NK-92 treated with Interleukin-12 subunit alpha and Interleukin-12 subunit beta, amount 100 ng/mL, for 24 hours (cell line): ENCODE results near the gene RNF144A.
"Not testable (repeated sequence)": the region's sequence is repeated elsewhere in the genome, so short reads cannot be mapped to it uniquely, and the experiment has no call there.

ENCODE experiments used
- DNase-seq: peaks from one replicate; lab custom pipeline; 2025; lab: John Stamatoyannopoulos, UW

RNF144A gene, protein sequence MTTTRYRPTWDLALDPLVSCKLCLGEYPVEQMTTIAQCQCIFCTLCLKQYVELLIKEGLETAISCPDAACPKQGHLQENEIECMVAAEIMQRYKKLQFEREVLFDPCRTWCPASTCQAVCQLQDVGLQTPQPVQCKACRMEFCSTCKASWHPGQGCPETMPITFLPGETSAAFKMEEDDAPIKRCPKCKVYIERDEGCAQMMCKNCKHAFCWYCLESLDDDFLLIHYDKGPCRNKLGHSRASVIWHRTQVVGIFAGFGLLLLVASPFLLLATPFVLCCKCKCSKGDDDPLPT

DNA sequence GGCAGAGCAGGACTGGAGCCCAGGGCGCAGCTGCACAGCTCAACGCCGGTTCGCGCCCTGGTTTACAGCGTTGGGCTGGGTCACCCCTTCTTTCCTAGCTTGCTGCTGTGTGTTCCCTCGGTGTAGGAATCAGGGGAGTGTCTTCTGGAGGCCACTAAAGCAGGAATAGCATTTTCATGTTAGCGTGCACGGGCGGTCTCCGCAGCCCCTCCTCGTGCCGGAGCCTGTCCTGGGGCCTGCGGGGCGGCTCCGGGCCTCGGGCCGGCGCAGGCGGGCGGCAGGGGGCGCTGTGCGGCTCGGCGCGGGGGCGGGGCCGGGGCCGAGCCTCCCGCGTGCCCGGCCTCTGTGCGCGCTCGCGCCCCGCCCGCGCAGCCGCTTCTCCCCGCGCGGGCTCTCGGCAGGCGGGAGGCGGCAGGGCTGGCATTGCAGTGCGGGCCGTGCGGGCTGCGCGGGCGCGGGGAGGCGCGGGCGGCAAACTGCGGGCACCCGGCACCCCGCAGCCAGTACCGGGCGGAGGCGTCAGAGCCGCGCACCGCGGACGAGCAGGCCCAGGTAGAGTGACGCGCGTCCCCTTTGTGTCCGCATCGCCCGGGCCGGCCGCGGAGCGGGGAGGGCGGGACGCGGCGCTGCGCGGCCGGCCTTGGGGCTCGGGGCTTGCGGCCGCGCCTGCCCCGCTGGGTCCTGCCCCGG, at the start of gene RNF144A:
Gene RNF144A (plus strand): TSS at position 342 of the 690 bp plus-strand sequence. CDS start 79,515 bp downstream, outside the sequence.
- no peak for DNase-seq

DNA sequence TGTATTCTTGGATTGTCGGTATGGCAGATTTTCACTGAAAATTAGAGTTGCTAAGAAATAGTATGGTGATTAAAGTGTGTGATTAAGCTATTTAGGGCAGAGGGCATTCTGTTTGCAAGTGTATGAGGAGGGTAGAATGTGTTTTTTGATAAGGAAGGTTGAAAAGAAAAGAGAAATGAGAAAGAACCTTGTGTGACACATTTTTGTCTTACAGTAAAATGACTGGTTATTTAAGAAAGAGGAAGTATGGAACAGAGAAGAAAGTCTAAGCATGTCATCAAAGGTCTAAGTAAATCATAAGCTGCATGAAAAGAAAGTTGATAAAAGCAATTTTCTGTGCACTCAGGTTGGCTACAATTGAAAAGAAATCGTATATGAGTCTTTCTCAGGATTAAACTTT, 44.8 kb upstream of the RNF144A start:
- no peak for DNase-seq

DNA sequence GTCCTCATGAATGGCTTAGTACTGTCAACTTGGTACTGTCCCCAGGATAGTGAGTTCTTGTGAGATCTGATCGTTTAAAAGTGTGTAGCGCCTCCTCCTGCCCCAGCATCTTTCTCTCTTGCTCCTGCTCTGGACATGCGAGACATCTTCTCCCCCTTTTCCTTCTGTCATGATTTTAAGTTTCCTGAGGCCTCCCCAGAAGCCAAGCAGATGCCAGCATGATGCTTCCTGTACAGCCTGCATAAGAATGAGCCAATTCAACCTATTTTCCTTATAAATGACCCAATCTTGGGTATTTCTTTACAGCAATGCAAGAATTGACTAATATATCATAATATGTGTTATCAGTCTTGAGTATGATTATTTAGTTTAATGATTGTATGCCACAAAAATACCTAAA, 43.2 kb upstream of the RNF144A start:
- DNase-seq, result no peak

DNA sequence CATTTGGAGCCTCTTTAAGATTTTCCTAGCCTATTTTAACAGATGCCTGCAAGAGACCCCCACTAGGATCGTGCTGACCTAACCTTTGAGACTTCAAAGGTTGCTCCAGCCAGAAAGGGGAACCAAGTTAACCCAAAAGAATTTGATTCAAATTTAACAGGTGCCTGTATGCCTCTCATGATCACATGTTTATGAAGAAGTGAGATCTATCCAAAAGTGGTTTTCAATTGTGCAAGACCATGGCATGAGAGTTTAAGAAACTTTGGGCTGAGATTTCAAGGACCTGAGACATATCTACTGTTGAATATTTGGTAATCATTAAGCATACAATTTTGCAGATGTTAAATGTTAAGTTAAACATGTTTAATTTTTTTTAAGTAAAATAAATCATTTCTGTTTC, 40.9 kb upstream of the RNF144A start:
- DNase-seq, result no peak

DNA sequence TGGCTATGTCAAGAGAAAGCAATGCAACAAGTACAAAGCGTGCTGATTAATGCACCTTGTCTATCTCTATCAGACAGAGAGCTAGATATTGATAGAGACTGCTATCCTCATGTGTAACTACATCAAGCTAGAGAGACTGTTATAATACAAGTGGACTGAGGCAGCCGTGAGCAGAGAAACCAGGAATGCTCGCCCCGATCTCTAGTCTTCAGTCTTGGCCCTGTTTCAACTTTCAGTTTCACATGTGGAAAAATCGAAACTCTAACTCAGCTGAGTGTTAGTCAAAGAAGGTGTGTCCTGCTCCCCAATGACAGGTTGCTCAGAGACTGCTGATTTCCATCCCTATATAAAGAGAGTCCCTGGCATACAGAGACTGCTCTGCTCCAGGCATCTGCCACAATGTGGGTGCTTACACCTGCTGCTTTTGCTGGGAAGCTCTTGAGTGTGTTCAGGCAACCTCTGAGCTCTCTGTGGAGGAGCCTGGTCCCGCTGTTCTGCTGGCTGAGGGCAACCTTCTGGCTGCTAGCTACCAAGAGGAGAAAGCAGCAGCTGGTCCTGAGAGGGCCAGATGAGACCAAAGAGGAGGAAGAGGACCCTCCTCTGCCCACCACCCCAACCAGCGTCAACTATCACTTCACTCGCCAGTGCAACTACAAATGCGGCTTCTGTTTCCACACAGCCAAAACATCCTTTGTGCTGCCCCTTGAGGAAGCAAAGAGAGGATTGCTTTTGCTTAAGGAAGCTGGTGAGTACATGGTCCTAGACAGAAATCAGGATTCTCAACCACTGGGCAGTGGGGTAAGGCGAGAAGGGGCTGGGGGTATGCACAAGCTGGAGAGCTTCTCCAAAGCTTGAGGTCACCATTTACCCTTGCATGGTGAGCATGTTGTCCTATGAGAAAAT, 39.6 kb upstream of the RNF144A start, which contains the start of gene RSAD2:
Gene RSAD2 (plus strand): TSS at position 376 of the 903 bp plus-strand sequence. CDS start 24 bp downstream, at position 400.
- DNase-seq, result peak; percentile 12

DNA sequence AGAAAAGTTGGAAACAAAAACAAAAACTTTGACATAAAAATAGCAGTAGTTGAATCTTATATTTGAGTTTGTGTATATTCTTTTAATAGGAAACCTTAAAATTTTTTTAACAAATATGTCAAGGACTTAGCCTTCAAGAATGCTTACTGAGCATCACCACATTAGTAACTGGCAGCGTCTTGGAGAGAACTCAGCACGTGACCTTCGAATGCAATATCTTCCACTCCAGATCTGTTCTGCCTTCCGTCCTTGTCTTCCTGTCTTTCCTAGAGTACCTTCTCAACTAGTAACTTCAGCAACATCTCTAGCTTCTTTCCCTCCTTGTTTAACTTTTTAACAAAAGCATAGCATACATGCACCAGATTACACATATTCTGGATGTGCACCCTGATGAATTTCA, 38.7 kb upstream of the RNF144A start:
- no peak for DNase-seq

DNA sequence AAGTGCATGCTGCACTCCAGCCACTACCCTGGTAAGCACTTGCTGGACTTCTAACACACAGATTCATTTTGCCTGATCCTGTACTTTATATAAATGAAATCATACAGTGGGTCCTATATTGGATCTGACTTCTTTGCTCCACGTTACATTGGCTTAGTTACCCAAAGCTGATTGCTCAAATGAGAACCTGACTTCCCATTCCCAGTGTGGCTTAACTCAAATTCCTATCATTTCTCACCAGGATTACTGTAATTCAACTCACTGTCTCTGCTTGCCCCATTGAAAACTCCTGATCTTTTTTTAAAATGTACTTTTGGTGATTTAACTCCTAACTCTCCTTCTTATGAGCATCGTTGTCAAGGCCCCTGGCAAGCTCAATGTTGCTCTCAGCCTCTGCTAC, 38.2 kb upstream of the RNF144A start:
- DNase-seq, result no peak

DNA sequence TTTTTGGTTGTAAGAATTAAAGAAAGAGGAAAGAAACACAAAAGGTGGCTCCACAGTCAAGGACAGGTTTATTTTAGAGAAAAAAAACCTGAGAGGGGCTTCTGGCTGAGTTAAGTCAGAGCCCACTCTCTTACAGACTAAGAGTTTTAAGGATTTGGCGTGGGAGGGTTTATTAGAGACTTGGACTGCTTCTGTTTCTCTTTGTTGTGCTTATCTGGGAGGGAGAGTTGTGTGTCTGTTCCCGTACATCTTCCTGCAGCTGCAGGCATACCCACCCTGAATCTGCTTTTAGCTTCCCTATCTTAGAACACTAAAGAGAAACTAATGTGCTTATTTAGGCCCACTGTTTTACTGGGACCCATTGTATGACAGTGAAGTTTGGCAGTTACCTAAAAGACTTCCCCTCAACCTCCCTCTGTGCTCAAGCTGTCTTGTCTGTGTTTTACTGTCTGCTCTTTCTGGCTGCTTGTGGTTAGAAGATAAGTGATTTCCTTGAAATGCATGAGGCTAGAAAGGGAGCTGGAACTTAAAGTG, 36.9 kb upstream of the RNF144A start:
- no peak for DNase-seq

DNA sequence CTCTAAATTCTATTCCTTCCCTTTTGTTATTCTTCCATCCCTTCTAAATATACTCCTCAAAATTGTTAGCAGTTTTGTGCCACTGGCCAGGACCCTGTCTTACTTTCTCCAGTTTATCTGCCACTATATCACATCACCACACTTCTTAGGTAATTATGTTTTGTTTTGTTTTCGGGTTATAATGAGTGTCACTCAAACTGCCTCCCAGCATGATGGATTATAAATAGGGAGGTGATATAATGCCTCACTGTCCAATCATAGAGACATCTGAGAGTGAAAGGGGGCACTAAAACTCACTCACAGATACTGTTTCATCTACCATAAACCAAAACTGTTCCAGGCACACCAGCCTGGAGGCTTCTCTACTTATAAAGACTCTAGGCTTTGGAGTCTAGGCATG, 36.2 kb upstream of the RNF144A start:
- DNase-seq, result no peak

DNA sequence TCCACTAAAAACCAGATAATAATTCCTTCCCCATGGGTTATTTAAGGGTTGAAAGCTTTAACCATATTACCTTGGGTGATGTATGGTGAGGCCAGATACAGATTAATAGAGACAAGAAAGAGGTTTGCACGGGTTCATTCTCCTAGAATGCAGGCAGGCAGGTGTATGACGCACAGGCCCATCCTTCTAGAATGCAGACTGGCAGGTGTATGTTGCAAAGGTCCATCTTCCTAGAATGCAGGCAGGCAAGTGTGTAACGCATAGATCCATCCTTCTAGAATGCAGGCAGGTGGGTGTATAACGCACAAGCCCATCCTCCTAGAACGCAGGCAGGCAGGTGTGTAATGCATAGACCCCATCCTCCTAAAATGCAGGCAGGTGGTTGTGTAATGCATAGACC, 35.7 kb upstream of the RNF144A start:
- DNase-seq, result no peak

DNA sequence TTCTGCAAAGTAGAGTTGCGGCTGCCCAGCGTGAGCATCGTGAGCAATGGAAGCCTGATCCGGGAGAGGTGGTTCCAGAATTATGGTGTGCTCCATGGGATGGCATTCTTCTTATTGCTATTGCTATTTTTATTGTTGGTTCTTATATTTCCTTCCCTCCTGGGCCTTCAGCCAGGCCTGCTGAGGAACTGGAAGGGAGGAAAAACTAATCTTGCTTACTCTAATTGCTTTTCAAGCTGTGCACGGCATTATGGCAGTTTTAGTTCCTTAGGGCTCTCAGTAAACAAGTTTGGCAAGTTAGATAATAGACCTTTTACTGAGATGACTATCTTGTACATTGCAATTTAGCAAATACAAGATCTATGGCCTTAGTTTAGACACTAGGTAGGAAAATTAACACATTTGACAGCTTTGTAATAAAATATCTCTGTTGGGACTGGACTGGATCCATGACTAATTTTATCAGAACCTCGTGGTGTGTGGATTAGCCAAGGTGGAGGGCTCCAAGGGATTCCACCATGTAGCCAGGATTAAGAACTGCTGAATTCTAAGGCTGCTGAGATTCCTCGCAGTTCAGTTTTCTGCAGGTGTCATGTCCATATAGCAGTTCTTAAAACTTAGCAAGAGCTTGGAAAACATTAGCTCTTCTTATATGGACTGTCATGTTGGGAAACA, 33.6 kb upstream of the RNF144A start:
- DNase-seq, result no peak

DNA sequence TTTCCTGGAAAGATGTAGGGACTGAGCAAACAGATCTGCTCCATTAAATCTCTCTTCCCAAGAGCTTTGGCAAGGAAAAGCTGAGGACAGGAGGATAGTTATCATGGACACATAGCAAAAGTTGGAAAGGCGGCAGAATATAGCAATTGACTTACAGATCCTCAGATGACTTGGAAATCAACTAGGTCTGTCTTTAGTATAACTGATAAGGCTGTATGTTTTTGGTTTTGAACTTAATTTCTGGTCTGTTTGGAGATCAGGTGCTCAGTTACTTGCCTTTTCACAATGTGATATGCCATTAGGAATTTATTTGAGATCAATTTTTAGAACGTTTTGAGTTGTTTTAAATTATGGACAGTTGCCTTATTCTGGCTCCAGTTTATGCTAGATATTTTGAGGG, 31.7 kb upstream of the RNF144A start:
- DNase-seq, result no peak

DNA sequence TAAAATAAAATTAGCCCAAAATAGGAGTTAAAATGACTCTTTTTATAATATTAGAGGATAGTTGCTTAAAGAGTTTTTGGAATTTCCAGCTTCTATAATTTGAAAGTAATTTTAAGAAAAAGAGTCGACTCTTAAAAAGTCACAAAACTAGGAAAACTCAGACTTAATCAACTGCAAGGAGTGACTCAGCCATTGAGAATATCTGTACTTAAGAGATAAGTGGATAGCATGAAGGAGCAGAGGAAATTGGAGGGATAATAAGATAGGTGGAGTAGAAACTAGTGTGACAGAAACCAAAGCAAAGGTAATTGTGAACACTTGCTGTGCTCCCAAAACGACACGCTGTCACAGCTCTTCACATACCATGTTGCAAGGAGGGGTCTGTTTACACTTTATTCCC, 31.2 kb upstream of the RNF144A start:
- no peak for DNase-seq

DNA sequence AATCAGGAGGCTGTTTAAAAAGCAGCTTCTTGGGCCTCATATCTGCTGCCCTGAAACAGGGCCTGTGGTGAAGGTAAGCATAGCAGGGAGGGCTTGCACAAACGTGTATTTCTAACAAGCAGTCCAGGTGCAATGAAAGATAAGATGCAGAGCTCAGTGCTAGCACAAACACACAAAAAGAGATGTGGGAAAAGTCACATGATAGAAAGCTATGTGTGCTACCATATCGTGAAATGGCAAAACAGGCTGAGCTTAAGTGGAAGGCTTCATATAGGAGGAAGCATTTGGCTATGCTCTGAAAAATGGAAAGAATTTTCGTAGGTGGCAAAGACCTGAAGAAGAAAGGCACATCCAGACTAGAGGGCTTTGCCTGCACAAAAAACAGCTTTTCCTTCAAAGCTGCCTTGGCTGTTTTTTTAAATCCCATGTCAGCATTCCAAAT, 29.4 kb upstream of the RNF144A start:
- no peak for DNase-seq

DNA sequence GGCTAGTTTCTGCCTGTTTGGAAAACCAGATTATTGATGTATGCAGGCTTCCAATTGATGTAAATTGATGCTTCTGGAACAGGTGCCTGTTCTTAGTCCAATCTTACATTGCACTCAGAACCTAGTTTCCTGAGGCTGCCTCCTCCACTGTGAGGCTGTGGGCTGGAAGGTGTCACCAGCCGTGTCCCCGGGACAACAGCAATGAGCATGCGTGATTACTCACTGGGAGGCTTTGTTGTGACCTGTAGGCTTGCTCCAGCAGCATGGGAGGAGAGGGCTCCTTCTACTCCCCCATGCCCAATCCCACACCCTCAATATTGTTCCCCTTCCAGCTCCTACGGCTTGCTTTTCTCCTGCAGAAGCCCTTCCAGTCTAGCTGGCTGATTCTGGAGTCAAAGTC, 28.5 kb upstream of the RNF144A start:
- no peak for DNase-seq

DNA sequence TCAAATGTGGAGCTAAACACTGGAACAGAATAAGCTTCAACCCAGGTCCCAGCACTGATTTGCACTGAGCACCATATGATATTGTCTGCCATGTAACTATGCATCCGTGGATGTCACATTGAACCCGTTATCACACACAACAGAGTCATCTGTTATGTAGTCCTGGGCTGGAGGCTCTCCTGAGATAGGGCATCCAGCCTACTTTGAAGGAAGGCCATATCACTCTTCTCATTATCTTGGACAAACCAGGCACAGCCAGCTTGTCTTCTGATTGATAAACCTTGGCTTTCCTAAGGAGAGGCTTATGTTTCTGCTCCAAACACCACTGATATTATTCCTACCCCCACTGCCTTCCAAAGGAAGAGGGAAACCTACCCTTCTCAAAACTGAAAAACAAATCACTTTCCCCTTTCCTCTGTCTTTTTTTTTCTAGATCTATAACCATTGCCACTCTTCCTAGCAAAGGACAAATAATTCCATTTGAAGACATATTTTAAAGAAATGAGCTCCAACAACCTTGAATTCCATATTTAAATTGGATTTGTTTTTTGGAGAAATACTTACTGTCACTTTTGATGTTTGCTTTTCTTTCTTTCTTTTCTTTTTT, 23.2 kb upstream of the RNF144A start:
- no peak for DNase-seq

DNA sequence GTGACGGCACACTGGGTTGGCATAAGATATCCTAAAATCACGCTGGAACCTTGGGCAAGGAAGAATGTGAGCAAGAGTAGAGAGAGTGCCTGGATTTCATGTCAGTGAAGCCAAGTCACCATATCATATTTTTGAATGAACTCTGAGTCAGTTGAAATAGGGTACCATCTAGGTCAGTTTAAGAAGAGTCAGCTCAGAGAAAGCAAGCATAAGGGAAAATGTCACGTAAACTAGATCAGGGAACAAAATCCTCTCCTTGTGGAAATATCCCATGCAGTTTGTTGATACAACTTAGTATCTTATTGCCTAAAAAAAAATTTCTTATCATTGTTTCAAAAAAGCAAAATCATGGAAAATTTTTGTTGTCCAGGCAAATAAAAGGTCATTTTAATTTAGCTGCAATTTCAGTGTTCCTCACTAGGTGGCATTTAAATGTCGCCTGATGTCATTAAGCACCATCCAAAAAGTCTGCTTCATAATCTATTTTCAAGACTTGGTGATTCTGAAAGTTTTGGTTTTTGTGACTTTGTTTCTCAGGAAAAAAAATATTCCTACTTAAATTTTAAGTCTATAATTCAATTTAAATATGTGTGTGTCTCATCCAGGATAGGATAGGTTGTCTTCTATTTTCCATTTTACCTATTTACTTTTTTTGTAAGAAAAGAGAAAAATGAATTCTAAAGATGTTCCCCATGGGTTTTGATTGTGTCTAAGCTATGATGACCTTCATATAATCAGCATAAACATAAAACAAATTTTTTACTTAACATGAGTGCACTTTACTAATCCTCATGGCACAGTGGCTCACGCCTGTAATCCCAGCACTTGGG, 20.1 kb upstream of the RNF144A start:
- no peak for DNase-seq

DNA sequence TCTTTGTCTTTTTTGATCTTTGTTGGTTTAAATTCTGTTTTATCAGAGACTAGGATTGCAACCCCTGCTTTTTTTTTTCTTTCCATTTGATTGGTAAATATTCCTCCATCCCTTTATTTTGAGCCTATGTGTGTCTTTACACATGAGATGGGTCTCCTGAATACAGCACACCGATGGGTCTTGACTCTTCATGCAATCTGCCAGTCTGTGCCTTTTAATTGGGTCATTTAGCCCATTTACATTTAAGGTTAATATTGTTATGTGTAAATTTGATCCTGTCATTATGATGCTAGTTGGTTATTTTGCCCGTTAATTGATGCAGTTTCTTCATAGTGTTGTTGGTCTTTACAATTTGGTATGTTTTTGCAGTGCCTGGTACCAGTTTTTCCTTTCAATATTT, 14.6 kb upstream of the RNF144A start:
- DNase-seq, result not testable (repeated sequence)

DNA sequence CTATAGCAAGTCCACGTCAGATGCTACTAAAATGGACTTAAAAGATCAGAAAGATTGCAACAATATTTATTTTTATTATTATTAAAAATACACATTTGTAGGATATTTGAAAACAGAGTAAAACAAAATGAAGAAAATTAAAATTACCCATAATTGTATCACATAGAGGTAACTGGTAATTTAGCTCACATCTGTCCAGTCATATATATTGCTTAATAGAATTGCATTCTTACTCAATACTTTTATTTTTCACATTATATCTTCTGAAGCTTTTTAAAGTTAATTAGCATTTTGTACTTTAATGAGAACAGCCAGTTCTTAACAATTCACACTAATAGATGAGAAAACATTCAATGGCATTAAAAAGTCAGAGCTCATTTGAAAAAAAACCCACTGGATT, 11.5 kb upstream of the RNF144A start:
- DNase-seq, result no peak

DNA sequence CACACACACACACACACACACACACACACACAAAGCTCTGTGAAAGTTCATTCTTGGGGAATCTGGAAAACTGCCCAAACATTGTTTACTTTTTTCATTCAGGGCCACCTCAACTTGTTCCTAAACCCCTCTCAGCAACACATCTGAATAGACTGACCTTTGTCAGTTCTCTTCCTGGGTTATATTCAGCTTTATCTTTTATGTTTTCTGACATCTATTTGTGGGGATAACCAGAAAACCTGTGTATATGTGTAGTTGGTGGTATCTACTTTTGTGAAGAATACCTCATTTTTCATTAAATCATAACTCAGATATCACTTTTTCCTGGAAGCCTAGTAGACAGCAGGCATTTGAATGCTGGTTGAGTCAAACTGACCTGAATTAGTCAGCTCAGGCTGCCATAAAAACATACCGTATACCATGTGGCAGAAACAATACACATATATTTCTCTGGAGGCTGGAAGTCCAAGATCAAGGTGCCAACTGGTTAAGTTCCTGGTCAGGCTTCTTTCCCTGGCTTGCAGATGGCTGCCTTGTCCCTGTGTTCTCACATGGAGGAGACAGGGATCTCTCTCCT, 11.0 kb upstream of the RNF144A start:
- DNase-seq, result no peak
